H1 (cell line): ENCODE measurements around the gene NFATC4. TPM values are rescaled to one million over a fixed set of nuclear protein-coding genes. Genes with fewer than 3 reads are reported as not detected.

Experiments
- CEBPB ChIP-seq: IDR thresholded peaks from 2 replicates; pipeline ENCODE4 v1.6.1; 2012; ENCODE audit warnings: low read depth, low read length
- CTCF ChIP-seq, 3 experiments: IDR thresholded peaks; 1 replicate in 2 of 3; 2 replicates in 1 of 3; pipeline versions ENCODE4 v1.5.1 to v1.6.1; 2011; ENCODE audit warnings: low read length in 3 of 3, mild to moderate bottlenecking in 3 of 3, inconsistent platforms in 2 of 3, low read depth in 1 of 3, moderate library complexity in 1 of 3; ENCODE audit not compliant: insufficient read depth in 1 of 3; ENCODE audit errors: control extremely low read depth in 1 of 3
- EGR1 ChIP-seq: IDR thresholded peaks from 2 replicates; pipeline ENCODE4 v1.6.1; 2011; ENCODE audit warnings: low read depth, low read length, borderline replicate concordance
- EP300 ChIP-seq, 2 experiments: IDR thresholded peaks; 1 replicate in 1 of 2; 2 replicates in 1 of 2; pipeline ENCODE4 v1.6.1; 2011 to 2012; ENCODE audit warnings: low read depth in 2 of 2, low read length in 2 of 2, mild to moderate bottlenecking in 2 of 2, borderline replicate concordance in 1 of 2, inconsistent platforms in 1 of 2, moderate library complexity in 1 of 2
- HDAC2 ChIP-seq, 2 experiments: fragments of 300-600 bp in 1 of 2; sonication (generic) in 1 of 2; IDR thresholded peaks; 2 replicates each; pipeline ENCODE4 v1.6.1; 2011 to 2012; ENCODE audit warnings: low read depth in 2 of 2, low read length in 2 of 2, mild to moderate bottlenecking in 2 of 2, moderate library complexity in 2 of 2, borderline replicate concordance in 1 of 2, inconsistent platforms in 1 of 2
- KDM5A ChIP-seq: fragments of 200-600 bp; IDR thresholded peaks from 2 replicates; pipeline ENCODE4 v1.7.1; 2012; ENCODE audit warnings: mild to moderate bottlenecking, low read length, inconsistent platforms, mixed read lengths
- RFX5 ChIP-seq: IDR thresholded peaks from 2 replicates; pipeline ENCODE4 v1.6.1; 2011; ENCODE audit warnings: low read depth, low read length, improper control_type of control experiment, borderline replicate concordance
- SAP30 ChIP-seq: fragments of 300-600 bp; sonication (generic); IDR thresholded peaks from 2 replicates; pipeline ENCODE4 v1.7.1; 2012; ENCODE audit warnings: low read length, moderate library complexity, mild to moderate bottlenecking, inconsistent platforms; ENCODE audit not compliant: insufficient read depth, insufficient replicate concordance
- SRF ChIP-seq: IDR thresholded peaks from 2 replicates; pipeline ENCODE4 v1.6.1; 2011; ENCODE audit warnings: mild to moderate bottlenecking, low read depth, low read length, moderate library complexity
- polyA plus RNA-seq, 7 experiments: library from polyadenylated mRNA; depleted of rRNA in 3 of 7; stranded (reverse) in 5 of 7; unstranded in 2 of 7; fragments of >200 nt in 5 of 7; fragments of 200-250 nt in 2 of 7; gene quantifications; 1 replicate in 5 of 7; 2 replicates in 1 of 7; 4 replicates in 1 of 7; pipeline versions ENCODE4 v1.2.1 to v1.2.3, GENCODE V29; 2011 to 2013; ENCODE audit warnings: missing spikeins in 2 of 7, mixed read lengths in 2 of 7
- total RNA-seq: library from RNA; stranded (reverse); fragmentation: NEBNext Ultra II Directional; extraction: Animal tissue kit (Norgen Biotek cat#: 25700); gene quantifications from 2 replicates; pipeline ENCODE4 v1.2.1, GENCODE V29; 2021

The NFATC4 gene
- total and polyA plus RNA-seq, 2 of the 8 experiments (the other 6 are each of a cell fraction or from before 2014, with no cell fraction given), result 47.3 to 50.3 TPM

DNA sequence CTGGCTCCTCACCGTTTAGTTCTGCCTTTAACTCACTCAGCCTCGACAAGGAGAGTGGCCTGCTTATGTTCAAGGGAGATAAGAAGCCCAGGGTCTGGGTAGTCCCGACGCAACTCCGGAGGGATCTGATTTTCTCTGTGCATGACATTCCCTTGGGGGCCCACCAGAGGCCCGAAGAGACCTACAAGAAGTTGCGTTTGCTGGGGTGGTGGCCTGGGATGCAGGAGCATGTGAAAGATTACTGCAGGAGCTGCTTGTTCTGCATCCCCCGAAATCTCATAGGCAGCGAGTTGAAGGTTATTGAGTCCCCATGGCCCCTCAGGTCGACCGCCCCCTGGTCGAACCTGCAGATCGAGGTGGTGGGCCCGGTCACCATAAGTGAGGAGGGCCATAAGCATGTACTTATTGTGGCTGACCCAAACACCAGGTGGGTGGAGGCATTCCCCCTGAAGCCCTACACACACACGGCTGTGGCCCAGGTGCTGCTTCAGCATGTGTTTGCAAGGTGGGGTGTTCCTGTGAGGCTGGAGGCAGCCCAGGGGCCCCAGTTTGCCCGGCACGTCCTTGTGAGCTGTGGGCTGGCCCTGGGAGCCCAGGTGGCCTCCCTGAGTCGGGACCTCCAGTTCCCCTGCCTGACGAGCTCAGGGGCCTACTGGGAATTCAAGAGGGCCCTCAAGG lies 48.4 kb downstream of the NFATC4 start (continued):
- TF ChIP-seq CTCF (IDR thresholded peaks at IDR 0.05; ENCODE audit: control extremely low read depth in 1 of 3, insufficient read depth in 1 of 3, low read depth in 1 of 3, low read length in 3 of 3) (no peak), KDM5A (no peak), SRF (no peak), EP300 (IDR thresholded peaks at IDR 0.05; ENCODE audit: borderline replicate concordance in 1 of 2, low read depth in 2 of 2, low read length in 2 of 2) (no peak), SAP30 (no peak), CEBPB (no peak), HDAC2 (IDR thresholded peaks at IDR 0.05; ENCODE audit: borderline replicate concordance in 1 of 2, low read depth in 2 of 2, low read length in 2 of 2) (no peak), RFX5 (no peak), EGR1 (no peak)
